ENCODE measurements around the gene MAGEA10.
"Not testable (repeated sequence)": the region's sequence is repeated elsewhere in the genome, so short reads cannot be mapped to it uniquely, and the experiment has no call there.

The MAGEA10 gene

DNA sequence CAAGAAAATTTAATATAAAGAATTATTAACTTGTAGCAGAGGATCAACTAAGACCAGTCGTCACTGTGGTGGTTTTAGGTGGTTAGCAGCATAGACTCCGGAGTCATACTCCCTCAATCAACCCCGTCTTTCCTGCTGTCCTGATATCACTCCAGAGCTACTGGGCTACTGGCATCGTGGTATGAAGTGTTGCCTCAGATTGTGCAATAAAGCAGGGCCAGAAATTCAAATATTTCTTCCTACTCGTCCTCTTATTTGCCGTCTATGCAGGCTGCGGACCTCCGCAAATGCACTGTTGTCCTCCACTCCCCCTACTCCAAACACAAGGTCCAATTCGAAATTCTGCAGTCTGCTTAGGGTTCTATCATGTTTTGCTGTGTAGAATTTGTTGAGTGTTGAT lies 1.2 kb upstream of the MAGEA10 start:
- no peak overlapping the region for H3K4me2 ChIP-seq (ENCODE audit: low read length)
- H3K9me3 ChIP-seq (ENCODE audit: insufficient read depth, low read length), result no peaks in the 10 kb centered on the region
- H3K27ac ChIP-seq (ENCODE audit: low read length), result no peak overlapping the region
- no peaks in the 10 kb centered on the region for H3K36me3 ChIP-seq (replicated peaks; ENCODE audit: low read depth, low read length)
- TF ChIP-seq EZH2phosphoT487 (IDR thresholded peaks at IDR 0.05; ENCODE audit: low read depth), result no peak
- TF ChIP-seq, protein P1, sequence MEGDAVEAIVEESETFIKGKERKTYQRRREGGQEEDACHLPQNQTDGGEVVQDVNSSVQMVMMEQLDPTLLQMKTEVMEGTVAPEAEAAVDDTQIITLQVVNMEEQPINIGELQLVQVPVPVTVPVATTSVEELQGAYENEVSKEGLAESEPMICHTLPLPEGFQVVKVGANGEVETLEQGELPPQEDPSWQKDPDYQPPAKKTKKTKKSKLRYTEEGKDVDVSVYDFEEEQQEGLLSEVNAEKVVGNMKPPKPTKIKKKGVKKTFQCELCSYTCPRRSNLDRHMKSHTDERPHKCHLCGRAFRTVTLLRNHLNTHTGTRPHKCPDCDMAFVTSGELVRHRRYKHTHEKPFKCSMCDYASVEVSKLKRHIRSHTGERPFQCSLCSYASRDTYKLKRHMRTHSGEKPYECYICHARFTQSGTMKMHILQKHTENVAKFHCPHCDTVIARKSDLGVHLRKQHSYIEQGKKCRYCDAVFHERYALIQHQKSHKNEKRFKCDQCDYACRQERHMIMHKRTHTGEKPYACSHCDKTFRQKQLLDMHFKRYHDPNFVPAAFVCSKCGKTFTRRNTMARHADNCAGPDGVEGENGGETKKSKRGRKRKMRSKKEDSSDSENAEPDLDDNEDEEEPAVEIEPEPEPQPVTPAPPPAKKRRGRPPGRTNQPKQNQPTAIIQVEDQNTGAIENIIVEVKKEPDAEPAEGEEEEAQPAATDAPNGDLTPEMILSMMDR (IDR thresholded peaks at IDR 0.05; ENCODE audit: low read depth, low read length), result no peak
- H3K9ac ChIP-seq (ENCODE audit: low read length), result no peak overlapping the region
- no peaks in the 10 kb centered on the region for H3K4me1 ChIP-seq (ENCODE audit: low read length)
- no peaks in the 10 kb centered on the region for H4K20me1 ChIP-seq (ENCODE audit: insufficient read depth, low read length)
- no peaks in the 10 kb centered on the region for H3K79me2 ChIP-seq (ENCODE audit: low read length)
- H3K27me3 ChIP-seq (ENCODE audit: low read depth, low read length), result no peaks in the 10 kb centered on the region
- H2AFZ ChIP-seq (ENCODE audit: low read depth, low read length), result no peak overlapping the region
- no peak overlapping the region for H3K4me3 ChIP-seq (ENCODE audit: low read length)

DNA sequence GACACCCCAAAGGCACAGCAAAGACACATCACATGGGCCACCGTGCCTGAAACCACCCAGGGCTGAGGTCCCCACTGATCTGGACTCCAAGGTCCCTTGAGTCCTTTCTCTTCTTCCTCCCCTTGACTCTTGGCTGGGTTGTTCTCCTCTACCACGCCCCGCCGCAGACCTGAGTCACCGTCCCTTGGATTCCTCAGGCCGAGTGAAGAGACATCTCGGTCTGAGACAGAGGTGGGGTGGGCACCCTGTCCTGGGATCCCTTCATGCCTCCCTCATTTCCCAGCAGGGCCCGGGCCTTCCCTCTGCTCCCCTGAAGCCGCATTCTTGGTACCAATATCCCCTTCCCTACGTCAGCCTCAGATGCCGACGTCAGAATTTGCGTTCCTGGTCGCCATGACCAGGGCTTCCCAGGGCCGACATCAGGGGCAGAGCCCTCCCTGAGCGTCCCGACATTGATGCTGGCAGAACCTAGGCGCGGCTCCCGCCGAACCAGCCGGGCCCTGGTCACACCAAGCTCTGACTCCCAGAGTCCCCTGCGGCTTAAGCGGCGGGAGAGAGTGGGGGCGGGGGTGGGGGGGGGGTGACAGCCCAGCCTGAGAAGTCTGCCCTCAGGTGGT lies 498 bp downstream of the MAGEA10 start:
- H4K20me1 ChIP-seq (ENCODE audit: insufficient read depth, low read length), result no peaks in the 10 kb centered on the region

DNA sequence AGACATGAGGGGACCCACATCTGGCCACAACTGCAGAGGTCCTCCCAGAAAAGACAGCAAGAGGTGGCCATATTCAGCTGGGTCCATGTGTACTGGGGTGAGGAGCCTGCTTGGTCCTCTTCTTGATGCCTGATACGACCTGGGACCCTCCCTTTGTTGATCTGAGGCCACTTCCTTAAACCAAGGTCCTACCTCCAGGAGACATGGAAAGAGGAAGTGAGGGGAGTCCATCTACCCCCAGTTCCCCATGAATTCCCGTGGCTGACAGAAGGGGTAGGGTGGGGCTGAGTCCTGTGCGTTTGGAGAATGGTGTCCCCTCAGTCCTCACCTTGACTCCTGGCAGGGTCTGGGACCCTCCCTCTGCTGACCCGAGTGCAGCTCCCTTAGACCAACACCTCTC lies 2.1 kb downstream of the MAGEA10 start:
- Histone ChIP-seq H3K4me1 (ENCODE audit: low read length) (no peaks in the 10 kb centered on the region), H3K27me3 (ENCODE audit: low read depth, low read length) (no peaks in the 10 kb centered on the region)

More for the DNA sequence above, 498 bp downstream of the MAGEA10 start:
- Histone ChIP-seq H3K4me1 (ENCODE audit: low read length) (no peaks in the 10 kb centered on the region), H3K4me2 (ENCODE audit: low read length) (no peak overlapping the region), H3K27me3 (ENCODE audit: low read depth, low read length) (no peaks in the 10 kb centered on the region), H3K27ac (ENCODE audit: low read length) (no peak overlapping the region), H3K9me3 (ENCODE audit: insufficient read depth, low read length) (no peaks in the 10 kb centered on the region), H3K79me2 (ENCODE audit: low read length) (no peaks in the 10 kb centered on the region), H3K9ac (ENCODE audit: low read length) (no peak overlapping the region), H3K36me3 (replicated peaks; ENCODE audit: low read depth, low read length) (no peaks in the 10 kb centered on the region), H2AFZ (ENCODE audit: low read depth, low read length) (no peak overlapping the region), H3K4me3 (ENCODE audit: low read length) (no peak overlapping the region)
- TF ChIP-seq, protein P1 (IDR thresholded peaks at IDR 0.05; ENCODE audit: low read depth, low read length), result no peak
- TF ChIP-seq EZH2phosphoT487 (IDR thresholded peaks at IDR 0.05; ENCODE audit: low read depth), result no peak

DNA sequence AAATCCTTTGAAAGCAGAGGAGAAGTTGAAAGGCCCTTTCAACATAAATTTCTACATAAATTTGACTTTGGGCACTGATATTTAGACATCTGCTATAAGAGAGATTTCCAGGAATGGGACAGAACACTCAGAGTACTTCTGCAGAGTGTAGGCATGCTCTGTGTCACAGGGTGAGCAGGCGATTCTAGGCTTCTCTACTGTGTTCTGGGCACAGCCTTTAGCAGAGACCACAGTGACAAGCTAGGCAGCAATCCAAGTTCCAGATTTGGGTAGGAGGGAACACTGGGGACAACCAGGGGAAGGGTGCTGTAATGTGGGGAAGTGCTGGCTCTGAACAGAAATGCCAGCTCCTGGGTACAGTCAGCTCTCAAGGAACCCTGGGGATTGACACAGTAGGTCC lies 6.9 kb downstream of the MAGEA10 start:
- Histone ChIP-seq H2AFZ (ENCODE audit: low read depth, low read length) (no peak overlapping the region), H3K4me2 (ENCODE audit: low read length) (no peak overlapping the region), H3K9ac (ENCODE audit: low read length) (no peak overlapping the region)

More for the DNA sequence above, 2.1 kb downstream of the MAGEA10 start:
- H3K36me3 ChIP-seq (replicated peaks; ENCODE audit: low read depth, low read length), result no peaks in the 10 kb centered on the region
- H2AFZ ChIP-seq (ENCODE audit: low read depth, low read length), result no peak overlapping the region
- no peak overlapping the region for H3K9ac ChIP-seq (ENCODE audit: low read length)
- no peak overlapping the region for H3K4me3 ChIP-seq (ENCODE audit: low read length)
- H3K79me2 ChIP-seq (ENCODE audit: low read length), result no peaks in the 10 kb centered on the region
- no peak overlapping the region for H3K4me2 ChIP-seq (ENCODE audit: low read length)
- H3K9me3 ChIP-seq (ENCODE audit: insufficient read depth, low read length), result no peaks in the 10 kb centered on the region
- H4K20me1 ChIP-seq (ENCODE audit: insufficient read depth, low read length), result no peaks in the 10 kb centered on the region
- TF ChIP-seq, protein P1 (IDR thresholded peaks at IDR 0.05; ENCODE audit: low read depth, low read length), result no peak
- TF ChIP-seq EZH2phosphoT487 (IDR thresholded peaks at IDR 0.05; ENCODE audit: low read depth), result no peak
- no peak overlapping the region for H3K27ac ChIP-seq (ENCODE audit: low read length)

DNA sequence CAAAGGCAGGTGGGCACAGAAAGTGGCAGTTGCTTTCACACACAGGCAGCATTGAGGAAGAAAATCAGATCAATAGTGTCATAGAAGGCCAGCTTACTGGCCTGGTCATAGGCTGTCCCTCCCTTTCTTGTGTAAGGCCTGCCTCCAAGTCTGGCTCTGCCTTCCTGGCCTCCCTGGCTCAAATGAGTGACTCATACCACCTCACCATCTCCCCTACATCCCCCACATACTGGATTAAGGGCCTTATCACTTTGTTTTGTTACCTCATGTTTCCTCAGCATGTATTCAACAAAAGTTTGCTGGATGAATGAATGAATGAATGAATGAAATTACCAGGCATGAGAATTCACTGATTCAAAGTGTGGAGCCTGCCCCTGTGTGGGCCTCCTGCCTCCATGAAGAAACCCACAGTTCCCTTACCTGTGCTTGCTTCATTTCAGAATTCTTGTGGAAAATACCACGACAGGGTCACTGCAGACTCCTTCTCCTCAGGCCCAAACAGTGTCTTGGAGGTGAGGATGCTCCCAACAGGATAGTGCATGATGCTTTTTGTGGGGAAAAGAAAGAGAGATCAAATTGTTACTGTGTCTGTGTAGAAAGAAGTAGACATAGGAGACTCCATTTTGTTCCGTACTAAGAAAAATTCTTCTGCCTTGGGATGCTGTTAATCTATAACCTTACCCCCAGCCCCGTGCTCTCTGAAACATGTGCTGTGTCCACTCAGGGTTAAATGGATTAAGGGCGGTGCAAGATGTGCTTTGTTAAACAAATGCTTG lies 9.1 kb downstream of the MAGEA10 start:
- H3K36me3 ChIP-seq (replicated peaks; ENCODE audit: low read depth, low read length); H3K4me3 ChIP-seq (ENCODE audit: low read length); H3K27ac ChIP-seq (ENCODE audit: low read length); H3K79me2 ChIP-seq (ENCODE audit: low read length); H3K9ac ChIP-seq (ENCODE audit: low read length); H4K20me1 ChIP-seq (ENCODE audit: insufficient read depth, low read length); H3K4me1 ChIP-seq (ENCODE audit: low read length); H3K4me2 ChIP-seq (ENCODE audit: low read length); H2AFZ ChIP-seq (ENCODE audit: low read depth, low read length); H3K9me3 ChIP-seq (ENCODE audit: insufficient read depth, low read length); H3K27me3 ChIP-seq (ENCODE audit: low read depth, low read length): not testable (repeated sequence)

More for the DNA sequence above, 6.9 kb downstream of the MAGEA10 start:
- no peaks in the 10 kb centered on the region for H3K27me3 ChIP-seq (ENCODE audit: low read depth, low read length)
- H4K20me1 ChIP-seq (ENCODE audit: insufficient read depth, low read length), result no peaks in the 10 kb centered on the region
- H3K4me3 ChIP-seq (ENCODE audit: low read length), result no peak overlapping the region
- no peaks in the 10 kb centered on the region for H3K36me3 ChIP-seq (replicated peaks; ENCODE audit: low read depth, low read length)
- TF ChIP-seq EZH2phosphoT487 (IDR thresholded peaks at IDR 0.05; ENCODE audit: low read depth), result no peak
- TF ChIP-seq, protein P1 (IDR thresholded peaks at IDR 0.05; ENCODE audit: low read depth, low read length), result no peak
- no peaks in the 10 kb centered on the region for H3K9me3 ChIP-seq (ENCODE audit: insufficient read depth, low read length)
- H3K79me2 ChIP-seq (ENCODE audit: low read length), result no peaks in the 10 kb centered on the region
- H3K4me1 ChIP-seq (ENCODE audit: low read length), result no peaks in the 10 kb centered on the region
- H3K27ac ChIP-seq (ENCODE audit: low read length), result no peak overlapping the region

Measured in OCI-LY3 (cell line).